ENCODE data around the gene CDC7.
"Not testable (repeated sequence)": the region's sequence is repeated elsewhere in the genome, so short reads cannot be mapped to it uniquely, and the experiment has no call there.

Gene CDC7

DNA sequence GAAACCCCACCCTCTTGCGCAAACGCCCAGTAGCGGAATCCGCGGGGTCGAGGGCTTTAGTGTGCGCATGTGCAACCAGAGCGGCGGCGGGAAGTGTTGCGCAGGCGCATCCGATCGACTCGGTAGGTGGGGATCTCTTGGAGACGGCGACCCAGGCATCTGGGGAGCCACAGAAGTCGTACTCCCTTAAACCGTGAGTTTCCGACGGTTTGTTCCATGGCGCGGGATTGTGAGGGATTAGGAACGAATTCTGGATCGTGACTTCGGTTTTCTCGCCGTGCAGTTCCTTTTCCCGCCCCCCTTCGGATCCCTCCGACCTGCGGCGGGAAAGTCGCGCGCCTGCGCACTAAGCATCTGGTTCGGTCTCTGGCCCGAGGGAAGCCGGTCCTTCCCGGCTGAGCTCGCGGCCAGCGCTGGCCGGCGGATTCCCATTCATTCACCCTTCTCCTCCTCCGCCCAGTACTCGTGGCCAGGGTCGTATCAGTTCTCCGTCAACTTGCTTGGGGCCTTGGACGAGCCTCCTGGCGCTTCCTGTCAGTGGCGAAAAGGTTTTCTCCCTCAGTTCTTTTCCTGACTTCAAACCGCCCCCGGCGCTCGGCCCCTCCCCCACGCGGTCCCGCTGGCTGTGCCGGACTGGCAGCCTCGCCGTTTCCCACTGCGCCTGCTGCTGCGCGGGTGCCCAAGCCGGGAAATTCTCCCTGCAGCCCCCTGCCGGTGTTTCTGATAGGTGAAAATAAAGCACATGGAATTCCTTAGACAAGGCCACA, at the start of gene CDC7:
CDC7 (plus strand) TSS at position 96 of the 767 bp plus-strand sequence. CDS start 866 bp downstream, outside the sequence.
- DNase-seq: peak; percentile 59

DNA sequence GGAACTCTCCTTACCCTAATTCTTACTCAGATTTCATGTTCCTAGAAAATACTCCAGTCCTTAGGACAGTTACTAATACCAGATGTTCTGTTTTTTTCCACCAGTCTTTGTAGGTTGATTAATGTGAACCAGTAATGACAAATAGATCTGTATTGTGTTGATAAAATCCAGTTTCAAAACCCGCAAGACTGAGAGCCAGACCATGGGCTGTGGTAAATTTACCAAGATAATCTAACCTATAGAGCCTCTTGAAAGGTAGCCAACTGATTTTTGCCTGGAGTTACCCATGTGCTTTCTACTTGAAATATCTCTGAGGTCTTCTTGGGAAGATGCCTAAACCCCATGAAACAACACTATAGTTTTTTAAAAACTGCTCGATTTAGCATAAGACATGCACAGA, 46.5 kb upstream of the CDC7 start:
- DNase-seq: no peak

DNA sequence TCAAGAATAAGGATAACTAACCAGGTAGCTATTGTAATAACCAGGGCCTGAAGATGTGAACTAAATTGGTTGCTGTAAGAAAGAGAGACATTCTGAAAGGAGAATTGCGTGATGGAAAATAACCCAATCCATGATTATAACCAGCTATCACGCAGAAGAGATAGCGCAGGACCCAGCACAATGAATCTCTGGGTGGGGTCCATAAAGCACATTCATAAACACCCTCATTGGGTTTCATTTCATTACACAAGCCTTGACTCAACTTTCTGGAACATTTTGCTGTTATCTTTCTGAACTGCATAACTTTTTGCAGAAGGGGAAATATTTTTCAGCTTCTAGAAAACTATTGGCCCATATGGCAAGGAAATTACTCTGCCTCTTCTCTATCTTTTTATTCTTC, 45.3 kb upstream of the CDC7 start:
- DNase-seq: no peak

DNA sequence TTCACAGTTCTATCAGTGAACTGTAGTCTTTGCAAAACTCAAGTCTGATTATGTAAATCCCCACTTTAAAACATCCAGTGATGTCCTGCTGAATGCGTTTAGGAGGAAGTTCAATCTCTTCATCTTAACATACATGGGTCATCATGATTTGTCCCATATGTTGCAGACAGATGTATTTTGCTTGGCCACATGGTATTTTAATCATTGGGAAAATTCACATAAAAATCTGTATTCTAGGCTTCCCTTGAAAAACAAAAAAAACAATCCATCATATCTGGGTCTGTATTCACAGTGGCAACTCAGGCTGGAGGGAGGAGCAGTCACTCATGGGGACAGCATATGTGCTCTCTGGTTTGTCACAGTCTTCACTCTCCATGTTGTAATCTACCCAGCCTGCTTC, 44.8 kb upstream of the CDC7 start:
- DNase-seq: no peak

DNA sequence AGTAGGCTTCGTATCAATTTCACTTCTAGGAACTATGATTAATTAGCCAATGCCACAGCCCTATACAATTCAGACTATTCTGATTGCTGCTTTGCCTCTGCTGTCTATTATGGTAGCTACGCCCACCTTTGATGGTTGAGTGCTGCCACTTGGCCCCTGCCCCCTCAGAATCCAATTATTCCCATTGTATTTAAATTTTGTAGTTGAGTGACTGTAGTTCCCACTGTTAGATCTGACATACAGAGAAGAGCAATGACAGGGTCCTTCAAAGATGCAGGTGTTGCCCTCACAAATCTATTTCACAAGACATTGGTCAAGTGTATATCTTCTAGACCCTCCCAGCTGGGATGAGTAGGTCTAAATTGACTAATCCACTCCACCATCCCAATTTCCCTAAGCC, 35.3 kb upstream of the CDC7 start:
- DNase-seq: not testable (repeated sequence)

DNA sequence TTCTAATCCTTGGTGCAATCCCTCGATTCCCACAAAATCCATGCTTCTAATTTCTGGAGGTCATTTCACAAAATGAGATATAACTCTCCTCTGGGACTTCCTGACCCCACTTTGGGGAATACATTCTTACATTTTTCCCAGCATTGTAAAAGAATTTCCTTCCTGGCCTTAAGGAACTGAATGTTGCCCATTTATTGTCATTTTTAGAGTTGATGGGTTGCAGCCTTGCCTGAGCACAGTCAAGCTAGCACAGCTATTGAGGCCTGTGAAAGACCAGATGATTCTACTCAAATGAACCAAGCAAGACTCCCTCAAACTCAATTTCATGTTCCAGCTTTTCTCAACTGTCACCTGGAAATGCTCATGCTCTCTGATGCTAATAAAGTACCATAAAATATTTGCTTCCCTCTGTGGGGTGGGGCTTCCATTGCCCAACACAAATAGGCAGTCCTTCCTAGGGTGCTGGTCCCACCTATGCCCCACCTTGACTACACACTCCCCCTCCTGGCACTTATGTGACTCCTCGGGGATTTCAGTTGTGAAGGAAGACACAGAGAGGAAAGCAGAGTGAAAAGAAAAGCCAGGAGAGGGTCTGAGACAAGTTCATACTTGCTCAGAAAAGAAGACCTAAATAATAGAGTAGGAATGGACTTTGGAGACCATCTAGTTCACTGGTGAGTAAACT, 24.0 kb upstream of the CDC7 start:
- DNase-seq: no peak

DNA sequence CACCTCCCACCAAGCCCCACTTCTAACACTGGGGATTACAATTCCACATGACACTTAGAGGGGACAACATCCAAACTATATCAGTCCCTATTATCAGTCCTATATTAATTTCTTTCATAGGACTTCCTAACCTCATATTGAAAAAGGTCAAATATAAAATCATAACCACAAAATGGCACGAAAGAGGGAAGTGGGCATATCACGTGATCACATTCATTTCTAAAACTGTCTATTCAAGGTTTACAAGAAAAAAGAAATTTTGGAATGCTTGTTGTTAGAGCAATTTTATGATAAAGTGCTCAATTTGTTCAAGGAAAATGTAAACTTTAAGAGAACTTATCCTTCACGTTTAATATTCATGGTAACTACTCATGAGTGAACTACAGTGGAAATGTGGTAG, 13.2 kb upstream of the CDC7 start:
- DNase-seq: no peak

DNA sequence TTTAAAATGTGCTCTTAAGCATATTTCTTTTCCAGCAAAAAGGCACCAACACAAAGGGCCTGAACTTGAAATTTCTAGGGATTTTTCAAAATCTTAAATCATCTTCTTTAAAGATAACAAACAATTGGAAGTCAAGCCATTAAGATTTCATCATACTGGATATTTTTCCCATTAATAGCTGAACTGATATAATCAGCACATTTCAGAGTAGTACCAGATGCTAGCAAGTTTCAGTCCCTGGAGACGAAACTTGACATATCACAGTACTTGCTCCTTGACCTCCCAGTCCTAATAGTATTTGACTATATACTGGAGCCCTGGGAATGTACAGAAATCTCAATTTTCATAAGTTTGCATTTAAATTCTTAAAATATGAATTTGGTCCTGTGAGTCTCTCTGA, 10.2 kb upstream of the CDC7 start:
- no peak for DNase-seq

DNA sequence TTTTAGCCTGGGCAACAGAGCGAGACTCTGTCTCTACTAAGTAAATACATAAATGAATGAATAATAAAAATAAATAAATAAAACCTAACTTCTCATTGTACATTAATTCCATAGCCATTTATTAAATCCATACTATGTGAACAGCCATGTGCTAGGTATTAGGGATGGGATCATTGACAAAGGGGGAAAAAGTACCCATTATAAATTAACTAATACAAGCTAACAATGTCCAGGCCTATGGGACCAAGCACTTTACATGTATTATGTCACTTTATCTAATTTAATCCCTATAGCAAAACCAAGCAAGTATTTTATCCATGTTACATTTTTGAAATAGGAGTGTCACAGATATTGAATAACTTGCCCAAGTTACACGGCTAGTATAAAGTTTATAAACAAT, 2.6 kb upstream of the CDC7 start:
- no peak for DNase-seq

DNA sequence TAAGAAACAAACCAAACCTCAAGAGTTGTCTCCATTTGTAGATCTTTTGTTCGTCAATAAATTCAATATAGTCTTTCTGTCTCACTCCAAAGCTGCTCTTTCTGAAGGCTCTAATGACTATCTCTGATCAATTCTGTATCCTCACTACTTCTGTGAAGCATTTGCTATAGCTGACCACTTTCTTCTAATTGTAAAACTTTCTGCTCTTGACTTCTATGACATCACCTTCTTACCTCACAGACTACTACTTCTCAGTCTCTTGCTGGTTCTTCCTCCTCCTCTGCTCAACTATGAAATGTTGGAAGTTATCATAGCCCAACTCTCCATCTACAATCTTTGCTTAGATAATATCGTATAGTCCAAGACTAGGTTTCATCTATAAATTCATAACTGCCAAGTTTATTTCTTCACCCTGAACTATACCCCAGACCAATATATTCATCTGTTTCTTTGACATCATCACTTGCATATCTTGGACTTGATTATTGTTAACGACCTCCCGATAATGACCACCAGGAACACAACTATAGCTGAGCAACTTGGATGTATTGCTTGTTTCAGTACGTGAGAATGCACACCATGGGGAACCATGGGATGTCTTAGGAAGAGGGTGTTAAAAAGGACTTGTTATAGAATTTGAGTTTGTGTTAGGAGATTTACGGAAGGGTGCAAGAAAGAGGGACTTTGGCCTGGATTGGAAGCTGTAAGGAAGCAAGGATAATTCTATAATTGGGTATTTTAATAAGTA, 2.0 kb upstream of the CDC7 start:
- DNase-seq: no peak

DNA sequence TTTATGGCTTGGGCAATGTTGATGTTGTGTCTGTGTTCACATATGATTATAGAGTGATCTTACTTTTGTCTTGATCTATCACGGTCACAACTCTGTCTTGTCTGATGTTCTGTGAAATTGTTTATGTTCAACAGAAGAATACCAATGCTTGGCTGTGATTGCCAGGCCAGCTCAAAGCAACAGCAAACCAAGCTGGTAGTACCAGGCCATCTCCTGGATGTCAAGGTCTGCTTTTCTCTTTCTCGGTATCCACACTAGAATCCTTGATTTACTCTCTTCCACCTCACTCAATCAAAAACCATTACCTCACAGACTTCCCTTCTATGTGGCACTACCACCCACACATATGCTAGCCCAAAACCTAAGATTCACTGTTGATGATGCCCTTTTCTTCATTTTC, 1.3 kb upstream of the CDC7 start:
- DNase-seq: no peak

DNA sequence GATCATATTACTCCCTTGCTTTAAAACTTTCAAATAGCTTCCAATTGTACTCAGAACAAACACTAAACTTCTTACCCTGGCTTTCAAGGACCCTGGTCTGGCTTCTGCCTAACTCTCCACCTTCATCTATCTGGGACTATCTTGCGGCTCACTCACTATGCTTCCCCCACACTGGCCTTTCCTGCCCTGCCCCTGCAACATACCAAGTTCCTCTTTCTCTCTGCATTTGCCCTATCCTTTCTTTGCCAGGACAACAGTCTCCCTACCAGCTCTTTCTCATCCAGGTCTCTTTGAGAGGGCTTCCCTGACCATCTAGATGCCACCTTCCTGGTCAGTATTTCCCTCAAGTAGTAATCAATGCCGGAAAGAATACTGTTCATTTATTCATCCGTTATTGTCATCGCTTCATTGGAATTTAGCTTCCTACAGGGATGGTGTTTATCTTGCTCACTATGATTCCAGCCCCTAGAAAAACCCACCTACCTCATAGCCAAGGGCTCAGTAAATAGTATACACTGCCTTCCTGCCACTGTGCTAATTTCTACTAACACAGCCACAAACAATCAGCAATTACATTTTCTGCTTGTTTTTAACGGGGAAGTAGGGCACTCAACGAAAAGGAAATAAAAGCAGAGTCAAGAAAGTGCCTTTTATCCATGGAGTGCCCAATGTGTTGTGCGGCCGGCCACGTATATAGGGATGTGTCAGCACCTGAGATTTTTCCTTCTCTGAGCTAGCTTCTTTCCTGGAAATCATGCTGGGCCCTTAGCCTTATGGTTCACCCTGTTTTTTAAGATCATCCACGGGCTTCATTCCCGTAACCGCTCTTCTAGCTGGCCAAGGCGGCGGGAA, 521 bp upstream of the CDC7 start:
- DNase-seq: no peak

DNA sequence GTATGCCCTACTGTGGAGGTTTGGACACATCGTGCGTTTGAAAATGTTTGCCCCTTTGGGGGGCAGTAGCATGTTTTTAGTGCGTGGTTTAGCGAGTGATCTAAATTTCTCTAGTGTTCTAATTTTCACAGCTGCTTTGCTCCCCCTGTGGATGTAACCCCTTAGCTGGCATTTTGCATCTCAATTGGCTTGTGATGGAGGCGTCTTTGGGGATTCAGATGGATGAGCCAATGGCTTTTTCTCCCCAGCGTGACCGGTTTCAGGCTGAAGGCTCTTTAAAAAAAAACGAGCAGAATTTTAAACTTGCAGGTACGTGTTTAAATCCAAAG, 836 bp downstream of the CDC7 start:
- no peak for DNase-seq

DNA sequence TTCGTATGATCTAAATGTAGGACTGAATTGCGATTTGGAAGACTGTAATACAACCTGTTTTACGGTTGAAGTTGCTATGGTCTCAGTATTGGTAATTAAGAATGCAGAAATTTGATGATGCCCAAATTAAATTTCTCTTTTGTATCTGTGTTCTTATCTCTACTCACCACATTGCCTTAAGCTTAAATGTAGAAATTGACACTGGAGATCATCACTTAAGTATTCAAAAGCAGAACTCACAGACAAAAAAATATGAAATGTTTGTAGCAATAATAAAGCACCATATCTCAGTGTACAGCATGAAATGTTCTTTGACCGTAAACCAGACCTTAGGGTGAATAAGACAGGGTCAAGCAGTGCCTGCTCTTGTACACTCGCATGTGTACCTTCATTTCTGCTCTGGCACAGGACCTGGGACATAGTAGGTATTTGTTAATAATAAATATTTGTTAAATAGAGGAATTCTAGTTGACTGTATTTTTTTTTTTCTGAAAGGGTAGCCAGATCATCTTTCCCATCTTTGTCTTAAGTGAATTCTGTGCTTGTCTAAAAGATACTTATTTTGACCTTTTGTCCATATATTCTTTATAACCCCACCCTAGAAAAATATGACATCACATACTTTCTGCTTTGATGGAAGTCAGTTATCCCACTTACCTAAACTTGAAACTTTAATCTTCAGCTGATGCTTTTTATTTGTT, 1.5 kb downstream of the CDC7 start:
- no peak for DNase-seq

DNA sequence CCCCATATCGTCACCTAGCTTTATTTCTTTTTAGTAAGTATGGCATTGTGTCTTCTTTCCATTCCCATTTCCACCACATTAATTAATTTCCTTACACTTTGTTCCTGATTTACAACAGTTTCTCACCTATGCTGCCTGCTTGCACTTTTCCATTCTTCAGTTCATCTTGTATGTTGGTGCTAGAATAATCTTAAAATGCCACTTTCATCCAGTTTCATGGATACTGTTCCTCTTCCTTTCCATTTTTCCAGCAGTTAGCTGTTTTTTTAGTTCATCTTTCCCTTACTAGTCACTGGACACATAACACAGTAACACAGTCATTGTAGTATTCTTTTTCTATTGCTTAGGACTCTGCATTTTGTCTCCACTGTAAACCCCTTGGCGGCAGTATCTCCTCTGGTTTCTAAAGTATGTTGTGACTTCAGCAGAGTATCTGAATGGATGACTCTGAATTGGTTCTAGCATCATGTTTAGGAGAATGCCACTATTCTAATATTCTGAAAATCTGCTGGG, 2.1 kb downstream of the CDC7 start:
- DNase-seq: no peak

DNA sequence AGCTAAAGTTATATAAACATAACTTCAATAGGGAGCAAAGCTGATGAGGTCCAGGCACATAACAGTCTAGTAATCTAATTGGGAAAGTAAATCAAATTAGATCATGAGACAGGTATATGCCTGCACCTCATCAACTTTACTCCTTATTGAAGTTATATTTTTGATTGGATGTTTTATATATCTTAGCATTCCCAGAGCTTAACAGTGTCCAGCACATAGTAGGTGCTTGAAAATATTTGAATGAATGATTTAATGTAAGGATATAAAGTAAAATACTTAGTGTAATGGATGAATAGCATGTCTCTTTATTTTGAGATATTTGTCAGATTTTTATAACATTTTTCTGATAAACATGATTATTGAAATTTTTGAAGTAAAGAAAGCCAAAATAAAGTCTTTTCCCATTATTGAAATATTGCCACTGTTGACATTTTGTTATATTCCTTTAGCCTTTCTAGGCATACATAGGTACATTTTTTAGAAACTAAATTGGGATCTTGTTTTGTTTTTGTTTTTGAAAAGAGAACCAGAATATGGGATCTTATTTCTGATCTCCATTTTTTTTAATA, 2.8 kb downstream of the CDC7 start:
- no peak for DNase-seq

DNA sequence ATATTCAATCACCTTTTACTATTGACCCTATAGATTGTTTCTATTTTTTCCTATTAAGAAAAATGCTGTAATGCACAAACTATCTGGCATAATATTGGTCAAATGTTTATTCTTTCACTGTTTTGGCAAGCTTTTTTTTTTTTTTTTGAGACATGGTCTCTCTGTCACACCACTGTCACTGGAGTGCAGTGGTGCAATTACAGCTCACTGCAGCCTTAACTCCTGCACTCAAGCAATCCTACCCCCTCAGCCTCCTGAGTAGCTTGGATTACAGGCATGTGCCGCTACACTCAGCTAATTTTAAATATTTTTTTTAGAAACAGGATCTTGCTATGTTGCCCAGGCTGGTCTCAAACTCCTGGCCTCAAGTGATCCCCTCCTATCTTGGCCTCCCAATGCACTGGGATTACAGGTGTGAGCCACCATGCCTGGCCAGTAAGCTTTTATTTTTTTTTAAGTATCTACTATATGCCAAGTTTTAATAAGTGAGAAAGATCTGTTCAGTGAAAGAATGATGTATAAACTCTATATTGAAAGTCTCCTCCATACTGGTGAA, 3.4 kb downstream of the CDC7 start:
- DNase-seq: no peak

DNA sequence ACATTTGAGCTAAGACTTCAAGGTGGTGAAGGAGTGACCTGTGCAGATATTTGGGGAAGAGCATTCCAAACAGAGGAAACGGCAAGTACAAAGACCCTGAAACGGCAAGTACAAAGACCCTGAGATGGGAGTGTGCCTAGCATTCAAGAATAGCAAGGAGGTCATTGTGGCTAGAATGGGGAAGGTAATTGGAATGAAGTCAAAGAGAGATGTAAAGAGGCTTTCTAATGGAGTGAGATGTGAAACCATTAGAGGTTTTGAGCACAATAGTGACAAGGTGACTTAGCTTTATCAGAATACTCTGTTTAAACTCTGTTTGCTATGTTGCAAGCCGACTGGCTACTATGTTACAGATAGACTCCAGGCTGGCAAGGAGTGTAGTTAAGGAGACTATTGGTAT, 4.4 kb downstream of the CDC7 start:
- DNase-seq: no peak

DNA sequence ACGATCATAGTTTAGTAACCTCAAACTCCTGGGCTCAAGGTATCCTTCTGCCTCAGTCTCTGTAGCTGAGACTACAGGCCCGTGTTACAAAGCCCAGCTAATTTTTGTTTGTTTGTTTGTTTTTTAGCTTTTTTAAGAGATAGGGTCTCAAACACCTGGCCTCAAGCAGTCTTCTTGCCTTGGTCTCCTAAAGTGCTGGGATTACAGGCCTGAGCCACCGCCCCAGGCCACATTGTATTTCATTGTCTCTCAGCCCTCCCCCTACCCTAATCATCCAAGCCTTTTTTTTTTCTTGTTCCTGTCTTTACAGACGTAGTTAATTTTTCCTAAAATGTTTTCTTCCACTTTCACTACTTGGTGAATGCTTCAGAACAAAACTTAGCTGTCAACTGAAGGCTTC, 5.4 kb downstream of the CDC7 start:
- DNase-seq: no peak

DNA sequence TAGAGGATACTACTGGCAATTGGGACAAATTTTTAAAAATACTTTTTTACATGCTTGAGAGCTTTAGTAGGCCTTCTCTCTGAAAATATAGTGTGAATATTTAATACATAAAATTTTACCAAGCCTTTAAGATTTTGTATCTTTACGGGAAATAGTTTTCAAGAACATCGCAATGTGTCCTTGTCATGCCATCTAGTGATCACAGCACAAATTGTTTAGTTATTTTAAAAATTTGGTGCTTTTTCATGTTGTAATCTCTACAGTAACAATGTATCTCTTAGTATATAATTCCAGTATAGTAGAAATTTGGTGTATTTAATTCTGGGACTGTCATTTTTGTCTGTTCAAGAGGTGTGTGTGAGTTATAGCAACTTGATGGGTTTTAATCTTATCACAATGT, 6.7 kb downstream of the CDC7 start:
- no peak for DNase-seq

DNA sequence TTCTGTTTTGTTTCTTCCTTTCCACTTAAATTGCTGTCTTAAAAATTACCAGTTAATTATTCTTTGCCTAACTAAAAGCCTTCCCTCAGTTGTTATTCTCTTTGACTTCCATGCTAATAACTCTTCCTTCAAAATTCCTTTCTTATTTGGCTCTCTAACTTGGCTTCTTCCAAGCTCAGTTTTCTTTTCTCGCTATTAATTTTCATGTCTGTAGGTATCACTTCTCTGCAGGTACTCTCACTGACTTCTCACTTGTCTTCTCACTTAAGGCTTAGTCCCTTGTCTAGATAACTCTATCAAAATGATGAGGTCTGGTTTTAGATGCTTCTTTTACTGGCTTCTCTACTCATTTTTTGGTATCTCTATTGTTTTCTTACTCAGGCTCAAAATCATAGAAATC, 10.1 kb downstream of the CDC7 start:
- no peak for DNase-seq

DNA sequence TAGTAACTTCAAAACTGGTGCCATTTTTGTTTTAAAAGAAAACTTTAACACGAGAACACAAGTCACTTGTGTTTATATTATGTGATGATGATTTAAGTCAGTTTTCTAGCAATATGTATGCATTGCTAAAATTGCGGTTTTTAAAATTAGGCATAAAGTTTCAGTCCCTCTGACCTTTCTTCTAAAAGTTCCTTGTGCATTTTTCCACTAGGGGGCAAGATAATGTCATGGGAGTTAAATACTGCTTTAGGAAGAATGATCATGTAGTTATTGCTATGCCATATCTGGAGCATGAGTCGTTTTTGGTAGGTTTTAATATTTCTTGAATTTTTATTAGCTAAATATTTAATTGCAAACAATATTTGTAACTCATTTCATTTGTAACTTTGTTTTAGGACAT, 10.7 kb downstream of the CDC7 start:
- DNase-seq: no peak

Data from cortex of kidney (tissue), 1 donor.